ENCODE measurements around the gene SELL.
"Not testable (repeated sequence)": the region's sequence is repeated elsewhere in the genome, so short reads cannot be mapped to it uniquely, and the experiment has no call there.

DNA sequence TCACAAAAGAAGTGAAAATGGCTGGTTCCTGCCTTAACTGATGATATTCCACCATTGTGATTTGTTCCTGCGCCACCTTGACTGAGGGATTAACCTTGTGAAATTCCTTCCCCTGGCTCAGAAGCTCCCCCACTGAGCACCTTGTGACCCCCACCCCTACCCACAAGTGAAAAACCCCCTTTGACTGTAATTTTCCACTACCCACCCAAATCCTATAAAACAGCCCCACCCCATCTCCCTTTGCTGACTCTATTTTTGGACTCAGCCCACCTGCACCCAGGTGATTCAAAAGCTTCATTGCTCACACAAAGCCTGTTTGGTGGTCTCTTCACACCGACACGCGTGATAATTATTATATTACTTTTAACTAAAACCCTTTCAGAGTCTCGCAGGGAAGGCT lies 23.0 kb downstream of the SELL start:
- TF ChIP-seq, protein P1, sequence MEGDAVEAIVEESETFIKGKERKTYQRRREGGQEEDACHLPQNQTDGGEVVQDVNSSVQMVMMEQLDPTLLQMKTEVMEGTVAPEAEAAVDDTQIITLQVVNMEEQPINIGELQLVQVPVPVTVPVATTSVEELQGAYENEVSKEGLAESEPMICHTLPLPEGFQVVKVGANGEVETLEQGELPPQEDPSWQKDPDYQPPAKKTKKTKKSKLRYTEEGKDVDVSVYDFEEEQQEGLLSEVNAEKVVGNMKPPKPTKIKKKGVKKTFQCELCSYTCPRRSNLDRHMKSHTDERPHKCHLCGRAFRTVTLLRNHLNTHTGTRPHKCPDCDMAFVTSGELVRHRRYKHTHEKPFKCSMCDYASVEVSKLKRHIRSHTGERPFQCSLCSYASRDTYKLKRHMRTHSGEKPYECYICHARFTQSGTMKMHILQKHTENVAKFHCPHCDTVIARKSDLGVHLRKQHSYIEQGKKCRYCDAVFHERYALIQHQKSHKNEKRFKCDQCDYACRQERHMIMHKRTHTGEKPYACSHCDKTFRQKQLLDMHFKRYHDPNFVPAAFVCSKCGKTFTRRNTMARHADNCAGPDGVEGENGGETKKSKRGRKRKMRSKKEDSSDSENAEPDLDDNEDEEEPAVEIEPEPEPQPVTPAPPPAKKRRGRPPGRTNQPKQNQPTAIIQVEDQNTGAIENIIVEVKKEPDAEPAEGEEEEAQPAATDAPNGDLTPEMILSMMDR (IDR thresholded peaks at IDR 0.05): not testable (repeated sequence)
- TF ChIP-seq POLR2A (IDR thresholded peaks at IDR 0.05): not testable (repeated sequence)

Data from body of pancreas (tissue), 4 donors.